Kidney glomerular epithelial cell (primary cell): ENCODE data around the gene RAI14.
"Not testable (repeated sequence)": the region's sequence is repeated elsewhere in the genome, so short reads cannot be mapped to it uniquely, and the experiment has no call there.

ENCODE experiments used
- DNase-seq: peaks from one replicate; lab custom pipeline; 2025; lab: John Stamatoyannopoulos, UW

Gene RAI14

DNA sequence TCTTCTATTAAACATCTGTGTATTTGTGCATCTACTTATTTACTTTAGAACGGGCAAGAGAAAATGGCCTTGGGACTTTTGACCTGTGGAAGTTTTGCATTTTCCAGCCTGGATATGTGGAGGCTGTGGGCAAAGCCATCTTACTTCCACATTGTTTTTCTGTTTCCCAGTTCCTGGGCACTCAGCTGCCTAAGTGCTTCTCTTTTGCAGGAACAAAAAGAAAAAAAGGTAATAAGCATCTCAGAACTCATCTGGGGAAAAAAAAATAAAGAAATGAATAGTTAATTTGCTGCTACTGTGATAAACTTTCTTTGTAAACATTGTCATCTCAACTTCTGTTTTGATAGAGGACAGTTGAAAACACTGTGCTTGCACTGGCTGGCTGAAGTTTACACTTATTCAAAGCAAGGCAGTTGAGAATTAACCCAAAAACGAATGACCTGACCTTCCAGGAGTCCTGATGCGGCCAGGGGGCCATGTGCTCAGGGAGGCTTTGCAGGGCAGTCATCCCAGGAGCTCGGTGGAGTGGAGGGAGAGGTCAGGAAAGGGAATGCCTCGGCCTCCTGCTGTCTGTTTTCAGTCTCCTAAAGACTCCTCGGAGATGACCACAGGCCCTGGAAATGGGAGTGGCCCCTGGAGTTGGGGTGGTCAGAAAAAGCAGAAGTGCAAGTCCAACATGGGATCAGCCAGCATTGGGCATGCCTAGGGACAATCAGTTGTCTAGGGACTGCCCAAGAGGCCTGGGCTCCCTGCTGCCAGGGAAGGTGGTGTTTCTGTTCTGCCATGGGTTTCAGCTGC is 75.5 kb downstream of the RAI14 start:
- DNase-seq, result no peak

- no peak for DNase-seq
Measured at GRCh38 chr5:34734326-34734725, 78.2 kb downstream of the RAI14 start.

GRCh38 chr5:34735491-34736426 is 79.6 kb downstream of the RAI14 start:
- no peak for DNase-seq

- peak; percentile 59 for DNase-seq
Measured at GRCh38 chr5:34736445-34737115, 80.5 kb downstream of the RAI14 start.

GRCh38 chr5:34737731-34738130 is 81.6 kb downstream of the RAI14 start:
- no peak for DNase-seq

DNA sequence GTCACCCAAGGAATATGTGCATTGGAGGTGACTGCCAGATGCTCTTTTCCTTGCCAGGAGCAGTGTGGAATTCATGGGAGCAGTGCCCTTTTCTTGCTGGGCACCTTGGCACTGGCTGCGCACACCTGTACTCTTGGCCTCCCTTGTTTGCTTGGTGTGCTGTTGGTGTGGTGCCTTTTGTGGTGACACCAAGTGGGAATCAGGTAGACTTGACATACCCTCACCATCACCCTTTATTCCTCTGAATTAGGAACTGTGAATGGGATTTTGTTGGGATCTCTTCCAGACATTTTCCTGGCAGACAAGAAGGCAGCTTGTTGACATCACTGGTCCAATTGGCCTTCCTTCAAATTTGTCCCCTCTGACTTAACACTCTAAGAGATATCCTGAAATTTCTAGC is 82.3 kb downstream of the RAI14 start:
- no peak for DNase-seq

GRCh38 chr5:34740389-34740806 is 84.3 kb downstream of the RAI14 start:
- no peak for DNase-seq

- DNase-seq, result no peak
Measured at GRCh38 chr5:34742061-34742460, 85.9 kb downstream of the RAI14 start.

- DNase-seq, result peak; percentile 90
Measured at GRCh38 chr5:34743878-34744277, 87.8 kb downstream of the RAI14 start.

DNA sequence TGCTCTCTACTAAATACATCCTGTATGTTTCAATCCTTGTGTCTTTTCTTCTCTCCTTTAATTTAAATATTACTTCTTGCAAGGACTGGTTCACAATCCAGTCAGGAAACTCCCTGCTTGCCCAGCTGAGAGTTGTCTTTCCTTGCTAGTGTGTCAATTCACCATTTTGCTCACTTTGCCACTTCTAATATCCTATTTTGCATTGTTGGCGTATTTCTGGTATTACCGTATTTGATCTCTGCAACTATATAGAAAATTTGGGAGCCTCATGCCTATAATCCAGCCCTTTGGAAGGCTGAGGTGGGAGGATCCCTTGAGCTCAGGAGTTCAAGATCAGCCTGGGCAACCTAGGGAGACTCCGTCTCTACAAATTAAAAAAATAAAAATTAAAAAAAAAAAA is 92.3 kb downstream of the RAI14 start:
- DNase-seq, result no peak

DNA sequence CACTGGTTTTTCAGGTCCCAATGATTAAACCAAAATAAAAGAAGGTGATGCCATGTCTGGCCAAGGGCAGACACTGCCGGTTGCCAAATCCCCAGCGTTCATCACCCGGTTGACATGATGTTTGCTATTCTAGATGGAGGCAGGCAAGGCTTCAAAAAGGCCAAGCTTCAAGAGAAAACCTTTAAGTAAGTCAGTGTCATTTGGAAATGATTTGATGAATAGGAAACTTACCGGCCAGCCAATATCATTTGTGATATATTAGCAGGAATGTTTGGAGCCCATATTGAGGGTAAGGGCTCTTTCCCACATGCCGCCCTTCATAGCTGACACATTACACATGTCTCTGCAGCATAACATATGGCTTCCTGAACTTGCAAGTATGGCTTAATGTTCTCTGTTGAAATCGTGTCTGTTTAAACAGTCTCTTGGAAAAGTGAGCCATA is 93.3 kb downstream of the RAI14 start:
- DNase-seq, result no peak

DNA sequence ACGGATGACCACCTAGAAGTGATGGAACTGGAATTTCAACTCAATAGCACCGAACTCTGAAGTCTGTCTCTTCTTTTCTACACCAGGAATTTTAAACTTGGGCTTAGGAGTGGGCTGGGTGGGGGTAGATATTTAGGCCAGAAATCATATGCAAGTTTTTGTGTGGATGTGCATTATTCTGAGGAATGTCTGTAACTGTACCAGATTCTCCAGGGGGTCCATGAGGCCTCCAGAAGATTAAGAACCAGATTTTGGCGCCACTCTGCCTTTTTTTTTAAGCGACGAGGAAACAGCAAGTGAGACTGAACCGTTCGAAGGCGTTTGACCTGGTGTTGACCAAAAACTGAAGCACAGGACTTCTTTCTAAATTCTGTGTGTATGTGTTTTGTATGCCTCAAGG is 94.1 kb downstream of the RAI14 start:
- no peak for DNase-seq

GRCh38 chr5:34751807-34752736 is 95.9 kb downstream of the RAI14 start:
- DNase-seq, result no peak

GRCh38 chr5:34753236-34753635 is 97.1 kb downstream of the RAI14 start:
- not testable (repeated sequence) for DNase-seq

DNA sequence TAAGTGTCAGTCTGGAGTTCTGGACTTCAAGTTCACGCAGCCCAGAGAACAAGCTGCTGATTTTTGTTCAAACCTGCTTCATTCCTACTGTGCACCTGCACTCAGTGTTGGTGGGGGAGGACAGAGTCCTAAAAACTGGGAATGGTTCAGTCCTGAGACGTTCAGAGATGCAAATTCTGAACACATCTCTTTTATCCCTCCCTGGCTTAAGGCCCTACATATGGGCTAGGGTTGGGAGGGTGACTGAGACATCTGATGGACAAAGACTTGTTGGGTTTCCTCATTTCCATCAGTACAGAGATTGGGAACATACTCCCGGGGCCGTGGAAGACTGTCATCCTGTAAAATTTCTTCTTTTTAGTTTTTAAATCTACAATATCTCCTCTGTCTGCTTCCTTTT is 99.8 kb downstream of the RAI14 start:
- no peak for DNase-seq

DNA sequence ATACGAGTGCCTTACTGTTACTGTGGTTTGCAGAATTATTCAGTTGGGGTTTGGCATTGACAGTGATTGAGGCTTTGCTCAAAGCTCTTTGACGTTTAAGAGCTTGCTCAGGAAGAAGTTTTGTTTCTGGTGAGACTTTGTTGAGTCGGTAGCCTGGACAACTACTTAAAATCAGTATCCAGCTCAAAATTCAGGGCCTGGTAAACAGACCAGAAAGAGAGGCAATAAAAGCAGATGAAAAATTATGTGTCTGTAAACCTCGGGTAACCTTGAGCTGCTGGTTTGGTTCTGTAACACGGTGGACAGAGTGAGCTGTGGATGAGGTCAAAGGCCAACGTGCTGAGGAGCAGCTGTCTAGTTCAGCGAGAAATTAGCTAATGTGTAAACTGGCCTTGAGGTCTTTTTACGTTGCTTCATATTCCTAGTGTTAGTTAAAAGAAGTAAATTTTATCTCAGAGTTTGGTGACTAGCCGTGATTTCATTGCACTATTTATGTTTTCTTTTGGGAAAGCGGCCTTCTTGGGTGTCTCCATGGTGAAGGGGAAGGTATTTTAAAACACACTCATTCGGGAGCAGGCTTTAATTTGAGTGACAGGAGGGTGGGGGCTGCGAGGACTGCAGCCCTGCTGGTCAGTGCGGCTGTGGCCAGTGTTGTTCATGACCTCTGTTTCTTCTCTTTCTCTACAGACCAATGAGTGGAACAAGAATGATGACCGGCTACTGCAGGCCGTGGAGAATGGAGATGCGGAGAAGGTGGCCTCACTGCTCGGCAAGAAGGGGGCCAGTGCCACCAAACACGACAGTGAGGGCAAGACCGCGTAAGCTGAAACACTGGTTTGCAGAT is 100.9 kb downstream of the RAI14 start:
- DNase-seq, result peak; percentile 71

DNA sequence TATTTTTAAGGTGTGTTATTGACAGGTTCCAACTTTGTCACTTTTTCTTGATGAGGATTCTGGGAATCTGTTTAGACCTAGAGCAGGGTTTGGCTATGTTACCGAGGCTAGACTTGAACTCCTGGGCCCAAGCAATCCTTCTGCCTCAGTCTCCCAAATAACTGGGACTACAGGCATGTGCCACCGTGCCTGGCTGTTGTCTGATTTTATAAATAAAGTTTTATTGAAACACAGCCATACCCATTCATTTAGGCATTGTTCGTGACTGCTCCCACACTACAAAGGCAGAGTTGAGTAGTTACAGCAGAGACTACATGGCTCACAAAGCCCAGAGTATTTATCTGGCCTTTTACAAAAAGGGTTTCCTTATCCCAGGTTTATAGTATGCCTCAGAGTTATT is 102.4 kb downstream of the RAI14 start:
- no peak for DNase-seq

DNA sequence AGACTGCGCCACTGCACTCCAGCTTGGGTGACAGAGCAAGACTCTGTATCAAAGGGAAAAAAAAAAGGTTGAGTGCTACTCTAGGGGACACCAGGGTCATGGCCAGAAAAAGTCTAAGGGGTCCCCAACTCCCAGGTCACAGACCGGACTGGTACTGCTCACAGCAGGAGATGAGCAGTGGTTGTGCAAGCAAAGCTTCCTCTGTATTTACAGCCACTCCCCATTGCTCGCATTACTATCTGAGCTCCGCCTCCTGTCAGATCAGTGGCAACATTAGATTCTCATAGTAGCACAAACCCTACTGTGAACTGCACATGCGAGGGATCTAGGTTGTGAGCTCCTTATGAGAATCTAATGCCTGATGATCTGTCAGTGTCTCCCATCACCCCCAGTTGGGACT is 103.1 kb downstream of the RAI14 start:
- DNase-seq, result not testable (repeated sequence)

- no peak for DNase-seq
Measured at GRCh38 chr5:34765662-34766061, 109.5 kb downstream of the RAI14 start.

- no peak for DNase-seq
Measured at GRCh38 chr5:34767180-34767579, 111.1 kb downstream of the RAI14 start.
